DOHH2 (cell line): ENCODE results near the gene CNTNAP5.

Experiments
- CTCF ChIP-seq: fragments of 200-600 bp; sonication (generic); IDR thresholded peaks from one replicate; pipeline ENCODE4 v1.5.1; 2014; ENCODE audit warnings: antibody characterized with exemption, mild to moderate bottlenecking, low read depth, low read length; ENCODE audit not compliant: poor library complexity, severe bottlenecking
- EZH2phosphoT487 ChIP-seq: fragments of 200-600 bp; sonication (generic); IDR thresholded peaks from 2 replicates; pipeline ENCODE4 v1.6.1; 2017; ENCODE audit warnings: borderline replicate concordance, mild to moderate bottlenecking, antibody characterized with exemption, low read length, moderate library complexity, mixed read lengths

GRCh38 chr2:124610866-124611265 is 585.8 kb downstream of the CNTNAP5 start:
- TF ChIP-seq CTCF (no peak), EZH2phosphoT487 (no peak)
